CD4-positive, alpha-beta T cell (primary cell): ENCODE data around the gene EFEMP2. TPM values are rescaled to one million over a fixed set of nuclear protein-coding genes. Genes with fewer than 3 reads are reported as not detected.

ENCODE experiments used
- ATAC-seq: fragments of 200-7000 bp; cut with Tn5 transposase; one replicate; pipeline ENCODE4 v1.10.0; 2022; ENCODE audit warnings: mild to moderate bottlenecking; ENCODE audit not compliant: poor library complexity
- CTCF ChIA-PET: fragments of 350-600 bp; sonication (Branson Sonifier 250); formaldehyde crosslinking; loops from one replicate; lab custom pipeline; 2021; ENCODE audit warnings: antibody characterized with exemption, inconsistent platforms; lab: Charles Lee
- POLR2A ChIA-PET: fragments of 350-600 bp; sonication (Branson Sonifier 250); formaldehyde crosslinking; loops from one replicate; lab custom pipeline; 2021; ENCODE audit warnings: antibody characterized with exemption, inconsistent platforms; lab: Charles Lee
- DNase-seq, 14 experiments: peaks; one replicate each; pipeline ENCODE4 v3.0.0-alpha.2; 2013 to 2020; ENCODE audit warnings: mixed read lengths in 2 of 14
- H3K27ac ChIP-seq, 2 donors: one replicate each; pipeline versions ENCODE4 v1.5.1 to v1.7.0; 2013; ENCODE audit warnings: low read length in 2 of 2, low read depth in 1 of 2, mild to moderate bottlenecking in 1 of 2
- H3K27me3 ChIP-seq, 2 experiments: 1 replicate in 1 of 2; 2 replicates in 1 of 2; pipeline versions ENCODE4 v1.6.1 to v1.7.0; 2013; ENCODE audit warnings: low read length in 2 of 2, control low read depth in 1 of 2, mild to moderate bottlenecking in 1 of 2, moderate library complexity in 1 of 2; ENCODE audit not compliant: insufficient read depth in 2 of 2, control insufficient read depth in 1 of 2
- H3K36me3 ChIP-seq: one replicate; pipeline ENCODE4 v1.6.1; 2013; ENCODE audit warnings: low read length, control low read depth; ENCODE audit not compliant: insufficient read depth
- H3K4me1 ChIP-seq: one replicate; pipeline ENCODE4 v1.6.1; 2013; ENCODE audit warnings: low read length, control low read depth; ENCODE audit not compliant: insufficient read depth
- H3K4me3 ChIP-seq: one replicate; pipeline ENCODE4 v1.5.1; 2013; ENCODE audit warnings: mild to moderate bottlenecking, low read length, moderate library complexity
- H3K9me3 ChIP-seq, 2 experiments: 1 replicate in 1 of 2; 2 replicates in 1 of 2; pipeline versions ENCODE4 v1.6.1 to v1.7.0; 2013; ENCODE audit warnings: low read length in 2 of 2, mild to moderate bottlenecking in 2 of 2, control low read depth in 1 of 2, moderate library complexity in 1 of 2; ENCODE audit not compliant: control insufficient read depth in 1 of 2, insufficient read depth in 1 of 2
- H3K27ac Mint-ChIP-seq: one replicate; pipeline ENCODE4 v1.8.0; 2020; ENCODE audit warnings: mixed read lengths
- H3K27me3 Mint-ChIP-seq: one replicate; pipeline ENCODE4 v1.8.0; 2021; ENCODE audit warnings: mixed read lengths
- H3K36me3 Mint-ChIP-seq: one replicate; pipeline ENCODE4 v1.8.0; 2021; ENCODE audit warnings: low read depth, mixed read lengths
- H3K4me1 Mint-ChIP-seq: one replicate; pipeline ENCODE4 v1.8.0; 2021; ENCODE audit warnings: low read depth, mixed read lengths
- H3K4me3 Mint-ChIP-seq: one replicate; pipeline ENCODE4 v1.8.0; 2020; ENCODE audit warnings: mild to moderate bottlenecking, mixed read lengths
- H3K9me3 Mint-ChIP-seq: one replicate; pipeline ENCODE4 v1.8.0; 2020; ENCODE audit warnings: mixed read lengths
- CTCF ChIP-seq: fragments of 200-600 bp; IDR thresholded peaks from one replicate; pipeline ENCODE4 v1.8.0; 2022; ENCODE audit warnings: antibody characterized with exemption, mild to moderate bottlenecking
- intact Hi-C, 2 experiments: fragments of 100-400 bp; cut with DNase I in 1 of 2; cut with micrococcal nuclease in 1 of 2; formaldehyde crosslinking; loops; one replicate each; pipeline versions ENCODE4 v1.15.1 to v1.9.0; 2023 to 2025; cut with DNase I, micrococcal nuclease
- total RNA-seq, 174 experiments: library from RNA in 2 of 174; stranded (reverse) in 2 of 174; gene quantifications; one replicate each; pipeline ENCODE4 v1.2.3 and lab custom pipeline; 2021 to 2026

EFEMP2 gene
- total RNA-seq, 2 experiments from 2014 or later: 5.2 to 5.9 TPM

GRCh38 chr11:65915101-65915820 is 42.7 kb upstream of the EFEMP2 start:
- H3K4me3 Mint-ChIP-seq: peak overlapping the region; percentile 69
- Histone ChIP-seq H3K4me1 (peaks cover 37% of the 10 kb centered on the region), H3K27me3 (no peaks in the 10 kb centered on the region), H3K9me3 (no peaks in the 10 kb centered on the region), H3K36me3 (peaks cover 16% of the 10 kb centered on the region), H3K27ac (no peak overlapping the region), H3K4me3 (no peak overlapping the region)
- POLR2A ChIA-PET: interaction anchor here (0.6 to 2.4 kb wide), 4 partner anchors 9 to 201 kb away, joined by 3 to 13 read pairs (median 3); partner anchors contain the start of genes CCDC85B and SART1
- H3K36me3 Mint-ChIP-seq: peaks cover 25% of the 10 kb centered on the region
- H3K27me3 Mint-ChIP-seq: no peaks in the 10 kb centered on the region
- intact Hi-C loops: loop anchor here in 1 of 2 experiments (5.0 kb wide), 1 partner anchor 137 kb away; the partner anchor contains the start of gene SF3B2
- no peaks in the 10 kb centered on the region for H3K9me3 Mint-ChIP-seq
- DNase-seq (no peak), ATAC-seq (no peak)
- TF ChIP-seq CTCF: no peak
- H3K27ac Mint-ChIP-seq: peak overlapping the region; percentile 75
- CTCF ChIA-PET: interaction anchor here (0.8 kb wide), 1 partner anchor 24 kb away, joined by 3 read pairs; the partner anchor contains the start of gene CCDC85B
- H3K4me1 Mint-ChIP-seq: peaks cover 31% of the 10 kb centered on the region

GRCh38 chr11:65912845-65913244 is 40.2 kb upstream of the EFEMP2 start:
- no peak overlapping the region for H3K4me3 ChIP-seq
- peaks cover 7% of the 10 kb centered on the region for H3K27me3 Mint-ChIP-seq
- DNase-seq: peak in 2 of 14 experiments; percentile 28 to 50
- no peak overlapping the region for H3K27ac ChIP-seq
- H3K27me3 ChIP-seq: no peaks in the 10 kb centered on the region
- ChIA-PET CTCF (interaction anchor here (1.8 kb wide), 1 partner anchor 25 kb away, joined by 3 read pairs; the partner anchor contains the start of gene FIBP), POLR2A (interaction anchor here (1.0 to 4.8 kb wide), 2 partner anchors 12 to 23 kb away, joined by 3 to 28 read pairs; partner anchors contain the start of genes CCDC85B and FIBP)
- no peaks in the 10 kb centered on the region for H3K9me3 Mint-ChIP-seq
- H3K36me3 ChIP-seq: peaks cover 15% of the 10 kb centered on the region
- TF ChIP-seq CTCF: no peak
- intact Hi-C loops: no loop called here
- H3K36me3 Mint-ChIP-seq: peaks cover 12% of the 10 kb centered on the region
- H3K4me1 ChIP-seq: peaks cover 28% of the 10 kb centered on the region
- H3K27ac Mint-ChIP-seq: no peak overlapping the region
- H3K9me3 ChIP-seq: no peaks in the 10 kb centered on the region
- H3K4me1 Mint-ChIP-seq: peaks cover 31% of the 10 kb centered on the region
- H3K4me3 Mint-ChIP-seq: no peak overlapping the region
- ATAC-seq: no peak

- Histone ChIP-seq H3K9me3 (no peaks in the 10 kb centered on the region), H3K27ac (no peak overlapping the region), H3K27me3 (no peaks in the 10 kb centered on the region), H3K36me3 (peaks cover 7% of the 10 kb centered on the region), H3K4me1 (peaks cover 19% of the 10 kb centered on the region), H3K4me3 (no peak overlapping the region)
- no peaks in the 10 kb centered on the region for H3K9me3 Mint-ChIP-seq
- intact Hi-C loops: no loop called here
- ATAC-seq: no peak
- H3K27ac Mint-ChIP-seq: no peak overlapping the region
- ChIA-PET CTCF (interaction anchor here (0.8 to 1.8 kb wide), 2 partner anchors 21 to 24 kb away, joined by 3 read pairs; partner anchors contain the start of genes CCDC85B and FIBP), POLR2A (interaction anchor here (1.0 to 4.8 kb wide), 2 partner anchors 11 to 22 kb away, joined by 3 to 28 read pairs; partner anchors contain the start of genes CCDC85B and FIBP)
- H3K27me3 Mint-ChIP-seq: peaks cover 8% of the 10 kb centered on the region
- H3K4me3 Mint-ChIP-seq: no peak overlapping the region
- no peak for DNase-seq
- TF ChIP-seq CTCF: no peak
- peaks cover 8% of the 10 kb centered on the region for H3K36me3 Mint-ChIP-seq
- peaks cover 26% of the 10 kb centered on the region for H3K4me1 Mint-ChIP-seq
Measured at GRCh38 chr11:65911682-65912568, 39.3 kb upstream of the EFEMP2 start.
